GM21825 (cell line): ENCODE results near the gene ADGRG1.
"Not testable (repeated sequence)": the region's sequence is repeated elsewhere in the genome, so short reads cannot be mapped to it uniquely, and the experiment has no call there.

Experiments
- ATAC-seq: cut with Tn5 transposase; IDR thresholded peaks from one replicate; pipeline ENCODE4 v1.9.1; 2021; ENCODE audit warnings: mild to moderate bottlenecking, moderate library complexity; ENCODE audit not compliant: unreplicated experiment

Gene ADGRG1

GRCh38 chr16:57695680-57696069, 67.2 kb downstream of the ADGRG1 start:
- ATAC-seq: no peak

DNA sequence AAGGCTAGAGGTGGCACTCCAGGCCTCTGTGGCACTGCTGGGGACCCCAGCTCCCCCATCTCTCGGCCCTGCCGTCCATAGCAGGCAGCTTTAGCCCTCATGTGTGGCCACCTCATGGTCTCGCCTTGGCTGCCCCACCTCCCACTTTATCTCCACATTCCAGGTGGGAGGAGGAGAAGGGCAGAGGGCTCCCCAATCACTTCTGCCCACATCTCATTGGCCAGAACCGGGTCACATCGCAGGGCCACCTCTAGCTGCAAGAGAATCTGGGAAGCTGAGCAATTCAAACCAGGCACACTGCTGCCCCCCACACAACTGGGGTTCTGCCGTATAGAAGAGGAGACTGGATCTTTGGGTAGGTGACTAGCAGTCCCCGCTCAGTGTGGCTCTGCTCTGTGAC, 67.8 kb downstream of the ADGRG1 start:
- no peak for ATAC-seq

DNA sequence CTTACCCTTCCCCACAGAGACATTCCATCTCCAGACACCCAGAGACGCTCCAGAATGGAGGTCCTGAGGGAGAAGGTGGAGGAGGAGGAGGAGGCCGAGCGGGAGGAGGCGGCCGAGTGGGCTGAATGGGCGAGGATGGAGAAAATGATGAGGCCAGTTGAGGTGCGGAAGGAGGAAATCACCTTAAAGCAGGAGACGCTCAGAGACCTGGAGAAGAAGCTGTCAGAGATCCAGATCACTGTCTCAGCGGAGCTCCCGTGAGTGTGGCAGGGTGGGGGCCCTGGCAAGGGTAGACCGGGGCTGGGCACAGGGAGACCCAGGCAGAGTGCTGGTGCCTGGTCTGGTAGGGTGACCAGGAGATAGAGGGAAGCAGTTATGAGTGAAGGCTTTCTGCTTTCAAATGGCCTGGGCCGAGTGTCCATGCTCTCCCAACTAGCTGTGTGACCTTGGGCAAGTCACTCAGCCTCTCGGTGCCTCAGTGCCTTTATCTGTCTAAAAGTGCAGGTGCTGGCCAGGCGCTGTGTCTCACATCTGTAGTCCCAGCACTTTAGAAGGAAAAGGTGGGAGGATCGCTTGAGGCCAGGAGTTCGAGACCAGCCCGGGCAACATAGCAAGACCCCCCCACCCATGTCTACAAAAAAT, 69.6 kb downstream of the ADGRG1 start:
- ATAC-seq: no peak

GRCh38 chr16:57698812-57699405, 70.5 kb downstream of the ADGRG1 start:
- ATAC-seq: no peak

DNA sequence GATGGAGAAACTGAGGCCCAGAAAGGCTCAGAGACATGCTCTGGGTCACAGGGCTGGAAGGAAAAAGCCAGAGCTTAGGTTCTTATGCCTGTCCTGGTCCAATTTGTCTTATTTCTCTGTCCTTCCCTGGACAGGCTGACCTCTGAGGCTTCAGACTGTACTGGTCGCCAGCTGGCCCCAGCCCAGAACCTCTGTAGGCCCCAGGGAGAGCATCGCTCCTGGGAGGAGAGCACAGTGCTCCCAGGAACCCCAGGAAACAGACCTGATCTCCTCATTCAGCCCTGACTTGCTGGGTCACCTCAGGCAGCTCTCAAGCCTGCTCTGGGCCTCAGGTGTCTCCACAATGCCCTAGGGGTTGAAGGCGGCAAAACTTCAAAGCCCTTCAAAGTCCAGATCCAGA, 71.1 kb downstream of the ADGRG1 start:
- ATAC-seq: no peak

DNA sequence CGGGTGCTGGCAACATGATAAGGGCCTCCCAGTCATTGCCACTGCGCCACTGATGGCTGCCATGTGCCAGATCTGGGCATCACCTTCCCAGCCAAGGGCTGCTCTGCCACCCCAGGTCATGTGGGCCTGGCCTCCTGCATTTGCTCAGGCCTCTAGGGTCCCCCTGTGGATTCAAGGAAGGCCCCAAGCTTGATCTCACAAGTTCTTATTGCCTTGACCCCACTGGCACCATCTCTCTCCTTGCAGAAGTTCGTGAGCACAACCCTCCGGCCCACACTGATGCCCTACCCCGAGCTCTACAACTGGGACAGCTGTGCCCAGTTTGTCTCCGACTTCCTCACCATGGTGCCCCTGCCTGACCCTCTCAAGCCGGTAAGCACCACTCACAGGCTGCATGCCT, 71.5 kb downstream of the ADGRG1 start:
- ATAC-seq: no peak

- no peak for ATAC-seq
Observed at GRCh38 chr16:57700781-57701551, 72.5 kb downstream of the ADGRG1 start.

DNA sequence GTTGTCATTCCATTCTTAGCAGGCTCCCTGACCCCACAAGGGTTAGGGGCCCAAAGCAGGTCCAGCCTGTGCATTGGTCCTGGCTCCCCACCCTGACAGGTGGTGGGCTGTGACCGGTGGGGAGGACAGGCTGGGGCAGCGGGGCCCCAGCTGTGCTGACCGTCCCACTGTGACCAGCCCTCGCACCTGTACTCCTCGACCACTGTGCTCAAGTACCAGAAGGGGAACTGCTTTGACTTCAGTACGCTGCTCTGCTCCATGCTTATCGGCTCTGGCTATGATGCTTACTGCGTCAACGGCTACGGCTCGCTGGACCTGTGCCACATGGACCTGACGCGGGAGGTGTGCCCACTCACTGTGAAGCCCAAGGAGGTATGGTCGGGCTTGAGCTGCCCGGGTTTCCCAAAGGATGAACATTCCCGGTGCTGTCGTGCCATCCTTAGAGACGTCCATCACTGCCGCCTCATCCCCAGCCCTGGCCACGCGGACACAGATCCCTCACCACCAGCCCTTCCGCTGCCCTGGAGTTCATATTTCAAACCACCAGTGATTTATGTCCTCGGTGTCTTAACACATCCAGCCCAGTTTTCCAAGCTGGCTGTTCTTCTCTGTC, 73.4 kb downstream of the ADGRG1 start:
- no peak for ATAC-seq

- no peak for ATAC-seq
Observed at GRCh38 chr16:57703416-57704010, 75.1 kb downstream of the ADGRG1 start.

- no peak for ATAC-seq
Observed at GRCh38 chr16:57704011-57704904, 75.8 kb downstream of the ADGRG1 start.

DNA sequence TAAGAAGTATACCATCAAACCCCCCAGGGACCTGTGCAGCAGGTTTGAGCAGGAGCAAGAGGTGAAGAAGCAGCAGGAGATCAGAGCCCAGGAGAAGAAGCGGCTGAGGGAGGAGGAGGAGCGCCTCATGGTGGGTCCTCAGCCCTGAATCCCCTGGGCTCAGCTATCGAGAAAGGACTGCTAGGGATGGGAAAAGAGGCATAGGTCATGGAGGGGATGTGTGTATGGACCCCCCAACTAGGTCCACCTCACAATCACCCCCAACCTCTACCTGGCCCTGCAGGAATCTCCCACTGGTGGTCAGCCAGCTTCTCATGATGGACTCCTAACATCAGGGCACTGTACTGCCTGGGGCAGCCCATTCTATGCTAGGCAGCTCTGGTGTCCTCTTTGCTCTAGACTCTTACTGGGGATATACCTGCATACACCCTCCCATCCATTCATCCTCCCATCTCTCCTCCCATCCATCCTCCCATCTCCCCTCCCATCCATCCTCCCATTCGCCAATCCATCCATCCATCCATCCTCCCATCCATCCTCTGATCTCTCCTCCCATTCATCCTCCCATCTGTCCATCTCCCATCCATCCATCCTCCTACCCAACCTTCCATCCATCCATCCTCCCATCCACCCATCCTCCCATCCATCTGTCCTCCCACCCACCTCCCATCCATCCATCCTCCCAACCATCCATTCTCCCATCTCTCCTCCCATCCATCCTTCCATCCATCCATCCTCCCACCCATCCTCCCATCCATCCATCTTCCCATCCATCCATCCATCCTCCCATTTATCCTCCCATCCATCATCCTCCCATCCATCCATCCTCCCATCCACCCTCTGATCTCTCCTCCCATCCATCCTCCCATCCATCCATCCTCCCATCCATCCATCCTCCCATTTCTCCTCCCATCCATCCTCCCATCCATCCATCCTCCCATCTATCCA, 76.7 kb downstream of the ADGRG1 start:
- no peak for ATAC-seq

DNA sequence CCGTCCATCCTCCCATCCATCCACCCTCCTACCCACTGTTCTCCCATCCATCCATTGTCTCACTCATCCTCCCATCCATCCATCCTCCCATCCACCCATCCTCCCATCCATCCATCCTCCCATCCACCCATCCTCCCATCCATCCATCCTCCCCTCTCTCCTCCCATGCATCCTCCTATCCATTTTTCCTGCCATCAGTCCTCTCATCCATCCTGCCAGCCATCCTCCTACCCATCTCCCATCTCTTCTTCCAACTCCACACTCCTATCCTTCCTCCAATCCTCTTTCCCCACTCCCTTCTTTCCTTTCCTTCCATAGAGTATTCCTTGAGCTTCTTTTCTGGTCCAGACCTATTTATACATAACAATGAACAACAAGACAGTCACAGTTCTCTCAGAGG, 78.3 kb downstream of the ADGRG1 start:
- ATAC-seq: no peak

DNA sequence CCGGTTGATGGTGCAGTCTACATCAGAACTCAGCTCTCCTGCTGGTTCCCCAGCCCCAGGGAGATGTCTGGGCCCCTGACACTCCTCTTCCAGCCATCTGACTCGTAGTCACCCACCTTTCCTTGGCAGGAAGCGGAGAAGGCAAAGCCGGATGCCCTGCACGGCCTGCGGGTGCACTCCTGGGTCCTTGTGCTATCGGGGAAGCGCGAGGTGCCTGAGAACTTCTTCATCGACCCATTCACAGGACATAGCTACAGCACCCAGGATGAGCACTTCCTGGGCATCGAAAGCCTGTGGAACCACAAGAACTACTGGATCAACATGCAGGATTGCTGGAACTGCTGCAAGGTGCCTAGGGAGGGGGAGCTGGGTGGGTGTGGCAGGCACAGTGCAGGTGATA, 78.9 kb downstream of the ADGRG1 start:
- no peak for ATAC-seq

- no peak for ATAC-seq
Observed at GRCh38 chr16:57708168-57708567, 79.7 kb downstream of the ADGRG1 start.

DNA sequence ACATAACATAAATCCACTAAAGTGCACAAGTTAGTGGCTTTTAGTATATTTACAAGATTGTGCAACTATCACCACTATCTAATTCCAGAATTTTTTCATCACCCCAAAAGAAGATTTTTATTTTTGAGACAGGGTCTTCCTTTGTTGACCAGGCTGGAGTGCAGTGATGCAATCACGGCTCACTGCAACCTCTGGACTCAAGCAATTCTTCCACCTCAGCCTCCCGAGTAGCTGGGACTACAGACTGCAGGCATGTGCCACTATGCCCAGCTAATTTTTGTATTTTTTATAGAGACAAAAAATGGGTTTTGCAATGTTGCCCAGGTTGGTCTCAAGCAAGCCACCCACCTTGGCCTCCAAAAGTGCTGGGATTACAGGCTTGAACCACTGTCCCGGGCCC, 81.2 kb downstream of the ADGRG1 start:
- no peak for ATAC-seq

- no peak for ATAC-seq
Observed at GRCh38 chr16:57711346-57711745, 82.9 kb downstream of the ADGRG1 start.

GRCh38 chr16:57711993-57712392, 83.6 kb downstream of the ADGRG1 start:
- ATAC-seq: no peak

GRCh38 chr16:57712569-57712968, 84.1 kb downstream of the ADGRG1 start:
- ATAC-seq: not testable (repeated sequence)

- ATAC-seq: no peak
Observed at GRCh38 chr16:57713596-57713995, 85.2 kb downstream of the ADGRG1 start.
